OCI-LY1 (cell line): ENCODE results near the gene ANKRD10.
"Not testable (repeated sequence)": the region's sequence is repeated elsewhere in the genome, so short reads cannot be mapped to it uniquely, and the experiment has no call there.

Experiments used
- EZH2 ChIP-seq: fragments of 200-600 bp; sonication (generic), shearing (Covaris generic); IDR thresholded peaks from 2 replicates; pipeline ENCODE4 v1.8.0; 2017; ENCODE audit warnings: borderline replicate concordance, mixed run types, mild to moderate bottlenecking, antibody characterized with exemption, low read length, moderate library complexity, mixed read lengths
- TF ChIP-seq, protein P1 (sequence below): fragments of 200-600 bp; sonication (generic), shearing (Covaris generic); IDR thresholded peaks from 2 replicates; pipeline ENCODE4 v1.5.1; 2017; ENCODE audit warnings: mild to moderate bottlenecking, antibody characterized with exemption, low read length, moderate library complexity, mixed read lengths

- not testable (repeated sequence) for TF ChIP-seq EZH2
- TF ChIP-seq, protein P1, sequence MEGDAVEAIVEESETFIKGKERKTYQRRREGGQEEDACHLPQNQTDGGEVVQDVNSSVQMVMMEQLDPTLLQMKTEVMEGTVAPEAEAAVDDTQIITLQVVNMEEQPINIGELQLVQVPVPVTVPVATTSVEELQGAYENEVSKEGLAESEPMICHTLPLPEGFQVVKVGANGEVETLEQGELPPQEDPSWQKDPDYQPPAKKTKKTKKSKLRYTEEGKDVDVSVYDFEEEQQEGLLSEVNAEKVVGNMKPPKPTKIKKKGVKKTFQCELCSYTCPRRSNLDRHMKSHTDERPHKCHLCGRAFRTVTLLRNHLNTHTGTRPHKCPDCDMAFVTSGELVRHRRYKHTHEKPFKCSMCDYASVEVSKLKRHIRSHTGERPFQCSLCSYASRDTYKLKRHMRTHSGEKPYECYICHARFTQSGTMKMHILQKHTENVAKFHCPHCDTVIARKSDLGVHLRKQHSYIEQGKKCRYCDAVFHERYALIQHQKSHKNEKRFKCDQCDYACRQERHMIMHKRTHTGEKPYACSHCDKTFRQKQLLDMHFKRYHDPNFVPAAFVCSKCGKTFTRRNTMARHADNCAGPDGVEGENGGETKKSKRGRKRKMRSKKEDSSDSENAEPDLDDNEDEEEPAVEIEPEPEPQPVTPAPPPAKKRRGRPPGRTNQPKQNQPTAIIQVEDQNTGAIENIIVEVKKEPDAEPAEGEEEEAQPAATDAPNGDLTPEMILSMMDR, result not testable (repeated sequence)
These were observed 40.7 kb upstream of the ANKRD10 start for GRCh38 chr13:110955608-110956007.
